Endothelial cell of umbilical vein (primary cell): ENCODE data around the gene USP30. TPM values are rescaled to one million over a fixed set of nuclear protein-coding genes. Genes with fewer than 3 reads are reported as not detected.

ENCODE experiments used
- BruUV-seq: library from RNA; stranded (reverse); fragments of 400-500 nt; replicated peaks from 2 replicates; lab custom pipeline; 2021; lab: Mats Ljungman, UMichigan
- CTCF ChIA-PET: fragments of 300-600, 350-600 bp; sonication (Branson Sonifier 250); formaldehyde crosslinking; loops from one replicate; lab custom pipeline; 2021; ENCODE audit warnings: antibody characterized with exemption, inconsistent platforms; lab: Charles Lee
- POLR2A ChIA-PET: fragments of 300-600, 350-600 bp; sonication (Branson Sonifier 250); formaldehyde crosslinking; loops from one replicate; lab custom pipeline; 2021; ENCODE audit warnings: antibody characterized with exemption, inconsistent platforms; lab: Charles Lee
- DNase-seq: peaks from one replicate; pipeline ENCODE4 v3.0.0-alpha.2; 2011; ENCODE audit warnings: low read depth, low spot score
- FAIRE-seq: peaks from 2 replicates; lab custom pipeline; 2011; peaks lifted over from hg19 to GRCh38; lab: Jason Lieb, UNC
- H2AFZ ChIP-seq: 2 replicates; pipeline ENCODE4 v1.6.0; 2012; ENCODE audit warnings: low read depth, low read length, control low read depth, inconsistent platforms
- H3K27ac ChIP-seq: 2 replicates; pipeline ENCODE4 v1.5.1; 2011; ENCODE audit warnings: low read depth, mild to moderate bottlenecking, control low read depth, low read length, moderate library complexity; ENCODE audit not compliant: insufficient read depth
- H3K27me3 ChIP-seq, 2 experiments: 2 replicates each; pipeline versions ENCODE4 v1.6.0 to v1.6.1; 2011; ENCODE audit warnings: low read length in 2 of 2, mixed read lengths in 1 of 2; ENCODE audit not compliant: control insufficient read depth in 2 of 2, insufficient read depth in 2 of 2
- H3K36me3 ChIP-seq, 2 experiments: 2 replicates in 1 of 2; 3 replicates in 1 of 2; pipeline ENCODE4 v1.5.1; 2011; ENCODE audit warnings: low read length in 2 of 2, mild to moderate bottlenecking in 1 of 2, moderate library complexity in 1 of 2; ENCODE audit not compliant: control insufficient read depth in 2 of 2, insufficient read depth in 2 of 2; ENCODE audit errors: extremely low read depth in 1 of 2
- H3K4me1 ChIP-seq: 3 replicates; pipeline ENCODE4 v1.5.1; 2011; ENCODE audit warnings: mild to moderate bottlenecking, low read length; ENCODE audit not compliant: control insufficient read depth, insufficient read depth; ENCODE audit errors: extremely low read depth
- H3K4me2 ChIP-seq: 2 replicates; pipeline ENCODE4 v1.6.1; 2011; ENCODE audit warnings: low read length, control low read depth, mixed read lengths; ENCODE audit not compliant: insufficient read depth
- H3K4me3 ChIP-seq, 3 experiments: fragments of 200-600 bp in 1 of 3; sonication (generic), shearing (Covaris generic) in 1 of 3; replicated peaks in 1 of 3; 2 replicates each; pipeline ENCODE4 v1.5.1; 2011 to 2016; ENCODE audit warnings: control low read depth in 3 of 3, low read length in 3 of 3, mild to moderate bottlenecking in 2 of 3, inconsistent platforms in 1 of 3, low read depth in 1 of 3, moderate library complexity in 1 of 3; ENCODE audit not compliant: insufficient read depth in 1 of 3
- H3K79me2 ChIP-seq: 2 replicates; pipeline ENCODE4 v1.6.0; 2012; ENCODE audit warnings: low read length, inconsistent platforms; ENCODE audit not compliant: control insufficient read depth, insufficient read depth
- H3K9ac ChIP-seq: replicated peaks from 2 replicates; pipeline ENCODE3; 2011; ENCODE audit warnings: low read length, control low read depth; ENCODE audit not compliant: insufficient read depth; ENCODE audit errors: extremely low read depth
- H3K9me1 ChIP-seq: replicated peaks from 3 replicates; pipeline ENCODE4 v1.6.0; 2011; ENCODE audit warnings: mild to moderate bottlenecking, low read length; ENCODE audit not compliant: control insufficient read depth, insufficient read depth; ENCODE audit errors: extremely low read depth
- H3K9me3 ChIP-seq: replicated peaks from 2 replicates; pipeline ENCODE4 v1.5.1; 2012; ENCODE audit warnings: low read length, inconsistent platforms; ENCODE audit not compliant: control insufficient read depth, insufficient read depth
- H4K20me1 ChIP-seq: replicated peaks from 2 replicates; pipeline ENCODE3; 2011; ENCODE audit warnings: mild to moderate bottlenecking, low read length; ENCODE audit not compliant: control insufficient read depth, insufficient read depth; ENCODE audit errors: extremely low read depth
- CTCF ChIP-seq, 2 donors: IDR thresholded peaks; 1 replicate in 1 of 2; 2 replicates in 1 of 2; pipeline ENCODE4 v1.5.1; 2011; ENCODE audit warnings: low read length in 2 of 2, mild to moderate bottlenecking in 2 of 2, moderate library complexity in 2 of 2, control low read depth in 1 of 2, inconsistent platforms in 1 of 2, low read depth in 1 of 2; ENCODE audit not compliant: insufficient read depth in 1 of 2; ENCODE audit errors: extremely low read depth in 1 of 2
- EZH2 ChIP-seq: IDR thresholded peaks from 2 replicates; pipeline ENCODE4 v1.6.1; 2012; ENCODE audit warnings: borderline replicate concordance, low read depth, mild to moderate bottlenecking, moderate library complexity, low read length, inconsistent platforms; ENCODE audit not compliant: severe bottlenecking
- FOS ChIP-seq: IDR thresholded peaks from 2 replicates; pipeline ENCODE4 v1.6.1; 2011; ENCODE audit warnings: mild to moderate bottlenecking, low read length, moderate library complexity, borderline replicate concordance; ENCODE audit not compliant: insufficient read depth
- GATA2 ChIP-seq: IDR thresholded peaks from 2 replicates; pipeline ENCODE4 v1.7.0; 2011; ENCODE audit warnings: low read depth, mild to moderate bottlenecking, moderate library complexity, mixed read lengths, low read length; ENCODE audit not compliant: insufficient read length, insufficient read depth
- JUN ChIP-seq: IDR thresholded peaks from 2 replicates; pipeline ENCODE4 v1.6.1; 2011; ENCODE audit warnings: borderline replicate concordance, low read depth; ENCODE audit not compliant: insufficient read length, insufficient read depth
- MAX ChIP-seq: IDR thresholded peaks from 2 replicates; pipeline ENCODE4 v1.6.1; 2011; ENCODE audit not compliant: insufficient read depth, insufficient read length
- MYC ChIP-seq: IDR thresholded peaks from one replicate; pipeline ENCODE4 v1.6.1; 2011; ENCODE audit warnings: mild to moderate bottlenecking, low read depth, low read length
- POLR2A ChIP-seq: IDR thresholded peaks from 2 replicates; pipeline ENCODE4 v1.6.1; 2012; ENCODE audit warnings: low read depth, mild to moderate bottlenecking, control low read depth, low read length
- POLR2AphosphoS5 ChIP-seq: IDR thresholded peaks from 2 replicates; pipeline ENCODE4 v1.6.1; 2012; ENCODE audit warnings: low read depth, mild to moderate bottlenecking, control low read depth, low read length, moderate library complexity; ENCODE audit not compliant: insufficient read depth
- dilution Hi-C: fragments of 300-500 bp; cut with MboI; formaldehyde crosslinking; loops from one replicate; pipeline ENCODE4 v1.15.0; 2019; ENCODE audit warnings: low sequenced_read_pairs; ENCODE audit not compliant: extremely low pct_ligation_motif_present
- intact Hi-C: fragments of 100-400 bp; cut with micrococcal nuclease; formaldehyde crosslinking; loops from one replicate; pipeline ENCODE4 v1.10.0; 2022
- polyA plus RNA-seq, 4 experiments: library from polyadenylated mRNA; depleted of rRNA in 3 of 4; stranded (reverse) in 3 of 4; unstranded in 1 of 4; fragments of >200 nt; gene quantifications; 2 replicates each; pipeline versions ENCODE4 v1.2.1 to v1.2.3, GENCODE V29; 2011 to 2012; ENCODE audit warnings: missing spikeins in 1 of 4
- total RNA-seq: library from RNA; stranded (reverse); gene quantifications from 2 replicates; pipeline ENCODE4 v1.2.3, GENCODE V29; 2021

USP30 gene
- total and polyA plus RNA-seq, 2 donors (not counting 3 experiments of a cell fraction or from before 2014, with no cell fraction given), result 14.2 to 24.3 TPM

GRCh38 chr12:109044241-109044640 is 8.1 kb upstream of the USP30 start:
- Histone ChIP-seq H3K27me3 (peaks cover 2 to 6% of the 10 kb centered on the region in 2 experiments), H3K9me1 (no peaks in the 10 kb centered on the region), H3K36me3 (no peaks in the 10 kb centered on the region), H3K27ac (no peak overlapping the region), H4K20me1 (no peaks in the 10 kb centered on the region), H3K4me1 (no peaks in the 10 kb centered on the region), H3K4me3 (no peak overlapping the region), H2AFZ (no peak overlapping the region), H3K4me2 (no peak overlapping the region), H3K79me2 (no peaks in the 10 kb centered on the region), H3K9ac (no peak overlapping the region), H3K9me3 (no peaks in the 10 kb centered on the region)
- intact Hi-C loops (no loop called here), dilution Hi-C loops (no loop called here)
- no TSS peak for BruUV-seq
- ChIA-PET POLR2A (no interaction called here), CTCF (no interaction called here)
- FAIRE-seq, result no peak
- TF ChIP-seq EZH2 (no peak), FOS (no peak), MYC (no peak), JUN (no peak), MAX (no peak), POLR2AphosphoS5 (no peak), CTCF (IDR thresholded peaks at IDR 0.05; ENCODE audit: extremely low read depth in 1 of 2, insufficient read depth in 1 of 2, low read depth in 1 of 2, low read length in 2 of 2) (no peak), POLR2A (no peak), GATA2 (no peak)
- no peak for DNase-seq
